Rectal smooth muscle tissue (tissue), 1 donor: ENCODE measurements around the gene KDELR3.

Source experiments
- H3K27ac ChIP-seq: one replicate; pipeline ENCODE4 v1.7.0; 2013; ENCODE audit warnings: low read depth, low read length, inconsistent platforms
- H3K27me3 ChIP-seq: one replicate; pipeline ENCODE4 v1.7.0; 2013; ENCODE audit warnings: low read length; ENCODE audit not compliant: control insufficient read depth, insufficient read depth
- H3K36me3 ChIP-seq: one replicate; pipeline ENCODE4 v1.7.0; 2013; ENCODE audit warnings: low read length; ENCODE audit not compliant: control insufficient read depth, insufficient read depth
- H3K4me1 ChIP-seq: one replicate; pipeline ENCODE4 v1.7.0; 2013; ENCODE audit warnings: low read length; ENCODE audit not compliant: control insufficient read depth, insufficient read depth
- H3K4me3 ChIP-seq: one replicate; pipeline ENCODE4 v1.7.0; 2013; ENCODE audit warnings: low read length
- H3K9ac ChIP-seq: one replicate; pipeline ENCODE4 v1.7.0; 2013; ENCODE audit warnings: low read length

KDELR3 gene

GRCh38 chr22:38482662-38483308 lies 14.9 kb downstream of the KDELR3 start:
- Histone ChIP-seq H3K27ac (no peak overlapping the region), H3K4me3 (no peak overlapping the region), H3K4me1 (no peaks in the 10 kb centered on the region), H3K36me3 (peaks cover 37% of the 10 kb centered on the region), H3K9ac (no peak overlapping the region), H3K27me3 (no peaks in the 10 kb centered on the region)

- no peak overlapping the region for H3K4me3 ChIP-seq
- H3K4me1 ChIP-seq: no peaks in the 10 kb centered on the region
- peaks cover 50% of the 10 kb centered on the region for H3K36me3 ChIP-seq
- H3K27ac ChIP-seq: no peak overlapping the region
- no peaks in the 10 kb centered on the region for H3K27me3 ChIP-seq
- H3K9ac ChIP-seq: no peak overlapping the region
Observed at GRCh38 chr22:38484244-38484643, 16.3 kb downstream of the KDELR3 start.

GRCh38 chr22:38485783-38486182 lies 17.9 kb downstream of the KDELR3 start:
- no peak overlapping the region for H3K27ac ChIP-seq
- no peaks in the 10 kb centered on the region for H3K27me3 ChIP-seq
- H3K4me3 ChIP-seq: no peak overlapping the region
- peaks cover 4% of the 10 kb centered on the region for H3K4me1 ChIP-seq
- peaks cover 60% of the 10 kb centered on the region for H3K36me3 ChIP-seq
- no peak overlapping the region for H3K9ac ChIP-seq

GRCh38 chr22:38487946-38488345 lies 20.1 kb downstream of the KDELR3 start:
- peaks cover 58% of the 10 kb centered on the region for H3K36me3 ChIP-seq
- H3K27me3 ChIP-seq: no peaks in the 10 kb centered on the region
- H3K9ac ChIP-seq: no peak overlapping the region
- H3K4me1 ChIP-seq: peaks cover 7% of the 10 kb centered on the region
- no peak overlapping the region for H3K4me3 ChIP-seq
- no peak overlapping the region for H3K27ac ChIP-seq

DNA sequence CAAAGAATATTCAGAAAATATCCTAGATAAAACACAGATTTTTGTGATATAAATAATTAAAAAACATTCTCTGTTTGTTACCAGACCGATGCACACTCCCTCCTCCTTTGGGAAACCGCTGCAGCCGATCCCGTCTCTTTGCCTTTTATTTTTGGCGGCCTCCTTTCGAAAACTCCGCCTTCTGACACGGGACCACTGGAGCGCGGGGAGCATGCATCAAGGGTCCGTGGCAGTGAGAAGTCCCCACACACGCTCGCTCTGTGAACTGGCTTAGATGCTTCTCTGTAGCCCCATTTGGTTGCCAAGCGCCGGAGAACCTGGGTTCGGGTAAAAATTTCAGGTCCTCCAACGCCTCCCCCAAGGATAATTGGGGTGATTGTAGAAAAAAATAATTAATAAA lies 21.2 kb downstream of the KDELR3 start:
- H3K27me3 ChIP-seq: no peaks in the 10 kb centered on the region
- no peak overlapping the region for H3K27ac ChIP-seq
- no peak overlapping the region for H3K4me3 ChIP-seq
- peaks cover 61% of the 10 kb centered on the region for H3K36me3 ChIP-seq
- H3K9ac ChIP-seq: no peak overlapping the region
- H3K4me1 ChIP-seq: peaks cover 7% of the 10 kb centered on the region

DNA sequence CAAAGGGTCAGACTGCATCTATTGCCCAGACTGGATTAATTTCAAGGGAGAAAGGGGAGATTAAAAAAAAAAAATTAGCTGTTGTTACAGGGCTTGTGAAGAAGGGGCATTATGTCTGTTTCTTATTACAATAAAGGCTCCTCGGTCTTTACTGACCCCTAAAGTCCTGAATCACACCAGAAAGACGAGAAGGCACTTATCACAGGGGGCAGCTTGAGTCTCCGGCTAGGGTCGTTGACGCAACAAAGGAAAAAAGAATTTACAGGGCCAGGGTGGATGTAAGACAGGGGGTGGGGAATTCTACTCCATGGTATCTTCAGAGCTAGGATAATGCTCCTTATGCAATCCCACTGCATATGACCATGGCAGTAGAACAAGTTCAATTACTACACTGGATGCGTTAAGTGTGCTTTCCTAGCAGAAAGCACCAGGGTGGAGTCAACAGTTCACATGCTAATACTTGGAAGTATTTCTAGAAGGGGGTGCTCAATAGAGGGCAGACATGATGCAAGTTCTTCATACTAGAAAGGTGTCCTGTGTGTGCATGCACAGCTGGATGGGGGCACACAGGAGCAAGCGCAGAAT lies 21.8 kb downstream of the KDELR3 start:
- Histone ChIP-seq H3K27ac (no peak overlapping the region), H3K36me3 (peaks cover 66% of the 10 kb centered on the region), H3K27me3 (no peaks in the 10 kb centered on the region), H3K9ac (no peak overlapping the region), H3K4me1 (peaks cover 7% of the 10 kb centered on the region), H3K4me3 (no peak overlapping the region)

DNA sequence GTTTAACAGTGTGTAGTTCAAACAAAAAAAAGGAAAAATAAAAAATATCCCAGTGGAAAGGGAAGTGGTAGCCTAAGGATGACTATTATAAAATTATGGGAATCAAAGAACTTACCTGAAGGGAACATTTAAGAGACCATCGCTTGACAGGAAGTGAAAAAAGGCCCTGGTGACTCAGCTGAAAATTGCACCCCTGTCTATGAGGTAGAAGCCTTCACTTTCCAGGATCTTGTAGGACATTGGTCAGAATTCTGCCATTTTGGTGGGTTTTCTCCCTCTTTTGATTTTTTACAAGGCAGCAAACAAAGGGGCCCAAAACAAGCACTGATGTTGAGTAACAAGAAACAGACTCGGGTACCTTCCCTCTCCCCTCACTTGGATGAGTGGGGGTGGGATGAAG lies 22.6 kb downstream of the KDELR3 start:
- Histone ChIP-seq H3K9ac (no peak overlapping the region), H3K4me1 (peaks cover 7% of the 10 kb centered on the region), H3K36me3 (peaks cover 65% of the 10 kb centered on the region), H3K27ac (peak overlapping the region; percentile 47), H3K27me3 (no peaks in the 10 kb centered on the region), H3K4me3 (no peak overlapping the region)

DNA sequence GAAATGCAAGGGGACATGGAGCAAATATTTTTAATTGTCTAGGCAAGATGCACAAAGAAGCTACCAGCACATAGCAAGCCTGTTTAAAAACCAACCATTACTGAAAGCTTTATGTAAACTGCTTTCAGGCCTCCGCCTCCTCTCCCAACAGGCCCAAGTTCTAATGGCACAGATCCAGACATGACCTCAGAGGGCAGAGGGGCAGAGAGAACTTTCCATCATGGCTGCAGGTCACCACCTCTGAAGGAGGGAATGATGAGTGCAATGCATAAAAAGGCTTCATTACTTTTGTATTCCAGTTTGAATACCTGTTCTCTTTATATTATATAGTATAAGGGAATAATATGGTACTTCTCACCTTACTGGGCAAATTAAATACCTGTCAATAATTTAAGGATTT lies 23.0 kb downstream of the KDELR3 start:
- Histone ChIP-seq H3K4me1 (peaks cover 7% of the 10 kb centered on the region), H3K36me3 (peaks cover 62% of the 10 kb centered on the region), H3K27ac (peak overlapping the region; percentile 47), H3K27me3 (no peaks in the 10 kb centered on the region), H3K4me3 (no peak overlapping the region), H3K9ac (no peak overlapping the region)

DNA sequence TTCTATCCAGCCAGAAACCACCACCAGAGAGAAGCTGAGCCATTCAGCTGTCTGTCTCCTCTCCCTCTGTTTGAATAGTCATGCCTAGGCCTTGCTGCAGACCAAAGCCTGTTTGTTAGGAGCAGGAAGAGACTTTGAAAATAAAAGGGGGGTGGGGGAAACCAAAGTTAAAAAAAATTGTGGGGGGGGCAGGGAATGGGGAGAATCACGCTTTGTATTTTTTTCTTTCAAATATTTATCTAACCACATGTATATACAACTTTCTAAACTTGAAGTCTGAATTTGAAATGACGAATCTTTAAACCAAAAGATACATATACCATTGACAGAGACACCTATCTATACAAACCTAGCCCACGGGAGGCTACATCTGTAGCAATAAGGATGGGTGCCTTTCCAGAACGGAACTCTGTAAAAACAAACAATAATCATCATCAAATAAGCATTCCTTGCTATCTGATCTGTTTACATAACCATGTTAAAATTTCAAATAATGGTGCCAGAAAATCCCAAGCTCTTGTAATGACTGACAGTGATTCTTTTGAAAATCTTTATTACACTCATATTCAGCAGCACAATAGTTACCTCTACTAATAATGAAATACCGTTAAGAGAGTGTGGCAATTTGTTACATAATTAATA lies 23.9 kb downstream of the KDELR3 start:
- no peak overlapping the region for H3K4me3 ChIP-seq
- H3K9ac ChIP-seq: no peak overlapping the region
- H3K4me1 ChIP-seq: peaks cover 7% of the 10 kb centered on the region
- H3K27me3 ChIP-seq: no peaks in the 10 kb centered on the region
- H3K36me3 ChIP-seq: peaks cover 63% of the 10 kb centered on the region
- peak overlapping the region; percentile 35 for H3K27ac ChIP-seq

DNA sequence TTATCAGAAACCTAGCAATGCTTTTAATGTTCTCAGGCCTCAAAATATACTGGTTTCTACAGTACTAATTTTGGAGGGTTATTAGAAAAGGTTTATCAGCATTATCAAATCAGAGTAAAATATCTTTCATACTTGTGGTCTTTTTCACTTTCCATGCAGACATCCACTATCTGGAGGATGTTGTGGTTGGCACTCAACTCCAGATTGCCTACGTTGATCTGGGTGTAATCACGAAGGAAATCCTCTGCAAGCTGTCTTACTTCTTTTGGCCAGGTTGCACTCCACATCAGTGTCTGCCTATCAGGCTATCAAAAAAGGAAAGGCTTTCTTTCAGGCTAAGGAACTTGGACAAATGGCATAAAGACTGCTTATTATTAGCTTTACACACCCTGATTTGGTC lies 26.6 kb downstream of the KDELR3 start:
- no peak overlapping the region for H3K9ac ChIP-seq
- H3K4me3 ChIP-seq: no peak overlapping the region
- no peaks in the 10 kb centered on the region for H3K27me3 ChIP-seq
- peaks cover 63% of the 10 kb centered on the region for H3K36me3 ChIP-seq
- no peak overlapping the region for H3K27ac ChIP-seq
- H3K4me1 ChIP-seq: peaks cover 7% of the 10 kb centered on the region

DNA sequence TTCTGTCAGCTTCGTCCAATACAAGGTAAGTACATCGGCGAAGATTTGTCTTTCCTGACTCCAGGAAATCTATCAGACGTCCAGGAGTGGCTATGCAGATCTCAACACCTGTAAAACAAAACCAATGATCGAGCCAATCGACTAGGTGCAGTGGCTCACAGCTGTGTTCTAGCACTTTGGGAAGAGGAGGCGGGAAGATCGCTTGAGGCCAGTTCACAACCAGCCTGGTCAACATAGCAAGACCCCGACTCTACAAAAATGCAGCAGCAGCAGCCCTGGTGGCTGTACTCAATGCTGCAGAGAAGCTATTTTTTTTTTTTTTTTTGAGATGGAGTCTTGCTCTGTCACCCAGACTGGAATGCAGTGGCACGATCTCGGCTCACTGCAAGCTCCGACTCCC lies 27.0 kb downstream of the KDELR3 start:
- peaks cover 7% of the 10 kb centered on the region for H3K4me1 ChIP-seq
- no peaks in the 10 kb centered on the region for H3K27me3 ChIP-seq
- peaks cover 62% of the 10 kb centered on the region for H3K36me3 ChIP-seq
- H3K9ac ChIP-seq: no peak overlapping the region
- no peak overlapping the region for H3K4me3 ChIP-seq
- H3K27ac ChIP-seq: no peak overlapping the region

DNA sequence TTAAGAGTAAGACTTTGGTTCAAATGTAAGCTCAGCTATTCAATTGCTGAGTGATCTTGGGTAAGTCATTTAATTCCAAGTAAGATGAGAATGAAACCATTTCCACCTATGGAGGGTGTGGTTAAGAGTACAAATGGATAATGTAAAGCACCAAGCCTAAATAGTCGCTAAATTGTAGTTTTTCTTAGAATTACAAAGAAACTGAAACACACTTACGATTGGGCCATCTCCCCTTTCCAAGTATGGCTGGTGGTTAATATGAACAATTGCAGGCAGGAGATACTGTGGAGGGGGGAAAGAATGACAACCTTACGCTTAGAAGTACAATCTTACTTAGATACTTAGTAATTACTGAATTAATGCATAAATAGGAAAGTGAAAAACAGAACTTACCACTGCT lies 30.0 kb downstream of the KDELR3 start:
- H3K4me3 ChIP-seq: no peak overlapping the region
- peaks cover 10% of the 10 kb centered on the region for H3K4me1 ChIP-seq
- H3K27me3 ChIP-seq: no peaks in the 10 kb centered on the region
- no peak overlapping the region for H3K9ac ChIP-seq
- H3K36me3 ChIP-seq: peaks cover 54% of the 10 kb centered on the region
- no peak overlapping the region for H3K27ac ChIP-seq
